ENCODE measurements around the gene PEX1. TPM values are rescaled to one million over a fixed set of nuclear protein-coding genes. Genes with fewer than 3 reads are reported as not detected.

PEX1 gene
- total and polyA plus RNA-seq, 9 of the 15 experiments (the other 6 are each of a cell fraction or from before 2014, with no cell fraction given), result 9.4 to 32.2 (median 19.9) TPM

DNA sequence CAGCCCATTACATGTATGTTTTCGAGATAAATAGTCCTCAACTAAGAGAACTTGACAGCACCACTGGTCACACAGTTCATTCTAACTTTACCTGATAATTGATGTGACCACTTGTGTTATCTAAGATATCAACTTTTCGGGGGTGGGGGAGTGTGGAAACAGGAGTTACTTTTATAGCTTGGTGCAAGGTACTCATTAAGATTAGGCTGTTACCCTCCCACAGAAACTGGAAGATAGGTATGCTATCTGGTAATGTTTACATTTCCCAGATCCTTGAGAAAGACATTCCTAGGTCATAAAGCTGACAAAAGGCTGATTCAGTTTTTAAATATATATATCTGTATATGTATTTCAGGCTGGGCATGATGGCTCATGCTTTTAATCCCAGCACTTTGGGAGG is 61.6 kb downstream of the PEX1 start (continued):
- TF ChIP-seq ZNF699 (CRISPR knock-in tag; IDR thresholded peaks at IDR 0.05; ENCODE audit: insufficient replicate concordance) (no peak), ZNF77 (CRISPR knock-in tag; IDR thresholded peaks at IDR 0.05) (no peak)

- BruUV-seq (replicated peaks), result no TSS peak
- CTCF ChIA-PET (ENCODE audit: low intra/inter-chr PET ratio), result no interaction called here
- Histone ChIP-seq H3K9ac (ENCODE audit: insufficient read depth in 1 of 2, low read depth in 2 of 2, low read length in 2 of 2) (no peak overlapping the region), H3K27me3 (ENCODE audit: control insufficient read depth in 2 of 2, insufficient read depth in 2 of 2, low read length in 2 of 2) (no peaks in the 10 kb centered on the region), H3K9me3 (replicated peaks; ENCODE audit: control insufficient read depth, insufficient read depth, low read depth, low read length) (peaks cover 2% of the 10 kb centered on the region; the same call in 1 of the 2 replicates), H2AFZ (ENCODE audit: low read depth, low read length) (no peak overlapping the region), H3K27ac (ENCODE audit: extremely low read depth, low read depth, low read length) (no peak overlapping the region), H4K20me1 (replicated peaks; ENCODE audit: control insufficient read depth, insufficient read depth, low read length) (no peaks in the 10 kb centered on the region), H3K4me3 (no peak overlapping the region), H3K4me2 (ENCODE audit: insufficient read depth, low read length) (no peak overlapping the region), H3K79me2 (ENCODE audit: control insufficient read depth, insufficient read depth, low read length) (no peaks in the 10 kb centered on the region), H3K36me3 (ENCODE audit: control insufficient read depth, insufficient read depth, low read length) (0 out of 3 replicates have a peak, but pooled peaks cover 2% of the 10 kb centered on the region), H3K9me1 (ENCODE audit: control insufficient read depth, insufficient read depth, low read length) (no peaks in the 10 kb centered on the region), H3K4me1 (replicated peaks in 1 of 2; ENCODE audit: control insufficient read depth in 2 of 2, insufficient read depth in 2 of 2, low read length in 2 of 2) (peaks cover 0 to 4% of the 10 kb centered on the region in 2 experiments; a peak in 2 of 5 replicates)
- WGBS (ENCODE audit: insufficient coverage, low coverage, missing lambda C conversion rate), result 15% methylated on average over 3 of the region's 3 CpGs
- TF ChIP-seq BCL6 (CRISPR knock-in tag; IDR thresholded peaks at IDR 0.05), result no peak
- TF ChIP-seq RUNX1 (IDR thresholded peaks at IDR 0.05; ENCODE audit: low read depth), result no peak
- no peak for TF ChIP-seq ZNF282 (CRISPR knock-in tag; IDR thresholded peaks at IDR 0.05)
- TF ChIP-seq KAT2B (IDR thresholded peaks at IDR 0.05; ENCODE audit: low read depth, low read length), result no peak
- TF ChIP-seq, protein P1, sequence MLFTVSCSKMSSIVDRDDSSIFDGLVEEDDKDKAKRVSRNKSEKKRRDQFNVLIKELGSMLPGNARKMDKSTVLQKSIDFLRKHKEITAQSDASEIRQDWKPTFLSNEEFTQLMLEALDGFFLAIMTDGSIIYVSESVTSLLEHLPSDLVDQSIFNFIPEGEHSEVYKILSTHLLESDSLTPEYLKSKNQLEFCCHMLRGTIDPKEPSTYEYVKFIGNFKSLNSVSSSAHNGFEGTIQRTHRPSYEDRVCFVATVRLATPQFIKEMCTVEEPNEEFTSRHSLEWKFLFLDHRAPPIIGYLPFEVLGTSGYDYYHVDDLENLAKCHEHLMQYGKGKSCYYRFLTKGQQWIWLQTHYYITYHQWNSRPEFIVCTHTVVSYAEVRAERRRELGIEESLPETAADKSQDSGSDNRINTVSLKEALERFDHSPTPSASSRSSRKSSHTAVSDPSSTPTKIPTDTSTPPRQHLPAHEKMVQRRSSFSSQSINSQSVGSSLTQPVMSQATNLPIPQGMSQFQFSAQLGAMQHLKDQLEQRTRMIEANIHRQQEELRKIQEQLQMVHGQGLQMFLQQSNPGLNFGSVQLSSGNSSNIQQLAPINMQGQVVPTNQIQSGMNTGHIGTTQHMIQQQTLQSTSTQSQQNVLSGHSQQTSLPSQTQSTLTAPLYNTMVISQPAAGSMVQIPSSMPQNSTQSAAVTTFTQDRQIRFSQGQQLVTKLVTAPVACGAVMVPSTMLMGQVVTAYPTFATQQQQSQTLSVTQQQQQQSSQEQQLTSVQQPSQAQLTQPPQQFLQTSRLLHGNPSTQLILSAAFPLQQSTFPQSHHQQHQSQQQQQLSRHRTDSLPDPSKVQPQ (CRISPR knock-in tag; IDR thresholded peaks at IDR 0.05; ENCODE audit: borderline replicate concordance), result no peak
- no peak for TF ChIP-seq TRIM24 (IDR thresholded peaks at IDR 0.05)
- TF ChIP-seq ZNF445 (CRISPR knock-in tag; IDR thresholded peaks at IDR 0.05; ENCODE audit: low read depth), result no peak
- TF ChIP-seq MCM3 (IDR thresholded peaks at IDR 0.05), result no peak
- TF ChIP-seq ZNF583 (CRISPR knock-in tag; IDR thresholded peaks at IDR 0.05), result no peak
- no peak for TF ChIP-seq CBX3 (IDR thresholded peaks at IDR 0.05; ENCODE audit: borderline replicate concordance in 1 of 2, low read length in 2 of 2)
- TF ChIP-seq NR2C2 (CRISPR knock-in tag; IDR thresholded peaks at IDR 0.05), result no peak
- TF ChIP-seq NR2C2 (tag; IDR thresholded peaks at IDR 0.05), result no peak
- in situ Hi-C loops (cut with MboI) (no loop called here), intact Hi-C loops (cut with micrococcal nuclease) (no loop called here)
- DNase-seq (ENCODE audit: extremely low read depth in 1 of 4, low spot score in 3 of 4) (no peak), FAIRE-seq (no peak), ATAC-seq (no peak)
- POLR2A ChIA-PET, result no interaction called here
Observed at GRCh38 chr7:92464515-92464914, 63.8 kb downstream of the PEX1 start.

Data from K562 (cell line).